Measurements from ENCODE around the gene PDZK1. TPM values are rescaled to one million over a fixed set of nuclear protein-coding genes. Genes with fewer than 3 reads are reported as not detected.
A peak's percentile ranks its signal among the peaks of the same experiment; 100 is the strongest.

Gene PDZK1
- 0.64 TPM for polyA plus RNA-seq (2012; ENCODE audit: low read depth, missing spikeins)

DNA sequence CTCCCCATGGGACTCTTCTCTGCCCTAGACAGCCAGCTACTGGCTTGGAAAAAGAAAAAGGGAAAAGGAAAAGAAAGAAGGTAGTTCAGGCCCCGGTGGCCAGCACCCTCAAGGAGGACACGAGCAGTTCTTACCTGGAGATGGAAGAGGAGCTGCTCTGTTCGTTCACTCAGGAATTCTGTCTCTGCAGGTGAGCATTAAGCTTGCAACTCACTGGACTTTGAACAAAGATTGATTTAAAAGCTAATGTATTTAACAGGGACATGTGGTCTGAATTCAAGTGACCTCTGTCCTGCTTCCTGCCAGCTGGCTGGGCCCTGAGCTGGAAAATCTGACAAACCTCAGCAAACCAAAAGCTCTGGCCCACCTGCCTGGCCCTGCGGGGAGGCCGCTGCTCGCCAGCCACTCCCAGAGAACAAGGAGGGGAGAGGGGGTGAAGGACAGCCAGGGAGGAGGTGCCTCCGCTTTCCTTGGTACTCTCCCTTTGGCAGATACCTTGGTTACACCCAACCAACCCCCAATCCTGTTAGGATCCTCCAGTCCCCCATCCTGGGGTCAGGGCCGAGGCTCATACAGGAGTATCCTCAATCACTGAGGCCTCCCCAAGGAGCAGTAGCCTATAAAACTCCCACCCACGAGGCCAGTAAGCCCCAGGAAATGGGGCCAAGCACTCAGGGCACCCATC is at the start of gene PDZK1:
PDZK1 (minus strand) TSS at position 186 of the 685 bp plus-strand sequence. CDS start 19,347 bp downstream, outside the sequence.
- no peak for TF ChIP-seq SPI1 (IDR thresholded peaks at IDR 0.05; ENCODE audit: low read depth, low read length)
- TF ChIP-seq POLR2A (IDR thresholded peaks at IDR 0.05; ENCODE audit: low read depth, low read length): no peak
- no peak for TF ChIP-seq POU2F2 (IDR thresholded peaks at IDR 0.05; ENCODE audit: low read depth, low read length)
- TF ChIP-seq PAX5 (IDR thresholded peaks at IDR 0.05; ENCODE audit: insufficient read depth, low read length, severe bottlenecking): no peak
- no peak for TF ChIP-seq POLR2AphosphoS5 (IDR thresholded peaks at IDR 0.05; ENCODE audit: low read depth, low read length)
- no peak for TF ChIP-seq TAF1 (IDR thresholded peaks at IDR 0.05; ENCODE audit: low read depth, low read length)
- FAIRE-seq (no peak), DNase-seq (ENCODE audit: insufficient read length, low spot score) (no peak)

DNA sequence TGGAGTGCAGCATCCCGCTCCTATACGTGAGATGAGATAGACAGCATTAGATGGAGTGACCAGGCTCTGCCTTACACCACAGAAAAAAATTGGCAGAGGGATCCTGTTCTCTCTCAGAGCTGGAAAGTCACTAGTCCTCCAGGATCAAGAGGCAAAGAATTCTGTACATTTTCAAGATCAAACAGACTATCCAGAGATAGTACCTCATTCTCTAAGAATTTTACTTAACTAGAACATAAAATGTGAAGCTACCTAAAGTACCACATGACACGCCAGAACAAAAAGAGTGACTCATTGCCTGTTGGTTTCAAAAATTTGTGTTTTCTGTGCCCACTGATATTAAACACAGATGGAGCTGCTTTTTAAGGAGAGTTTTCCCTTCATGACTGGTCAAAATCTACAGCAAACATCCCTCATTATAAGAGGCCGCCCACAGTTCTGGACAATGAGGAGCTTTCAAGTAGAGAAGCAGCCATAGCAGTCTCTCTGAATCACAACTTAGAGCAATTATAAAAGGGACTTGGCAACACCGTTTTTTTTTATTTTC is 44.4 kb upstream of the PDZK1 start:
- FAIRE-seq (peak; percentile 55), DNase-seq (ENCODE audit: insufficient read length, low spot score) (no peak)
- no peak for TF ChIP-seq POLR2AphosphoS5 (IDR thresholded peaks at IDR 0.05; ENCODE audit: low read depth, low read length)
- TF ChIP-seq PAX5 (IDR thresholded peaks at IDR 0.05; ENCODE audit: insufficient read depth, low read length, severe bottlenecking): no peak
- TF ChIP-seq POU2F2 (IDR thresholded peaks at IDR 0.05; ENCODE audit: low read depth, low read length): no peak
- no peak for TF ChIP-seq SPI1 (IDR thresholded peaks at IDR 0.05; ENCODE audit: low read depth, low read length)

- no peak for DNase-seq (ENCODE audit: insufficient read length, low spot score)
- no peak for TF ChIP-seq TAF1 (IDR thresholded peaks at IDR 0.05; ENCODE audit: low read depth, low read length)
- no peak for TF ChIP-seq SPI1 (IDR thresholded peaks at IDR 0.05; ENCODE audit: low read depth, low read length)
- TF ChIP-seq POLR2AphosphoS5 (IDR thresholded peaks at IDR 0.05; ENCODE audit: low read depth, low read length): no peak
- no peak for TF ChIP-seq PAX5 (IDR thresholded peaks at IDR 0.05; ENCODE audit: insufficient read depth, low read length, severe bottlenecking)
- TF ChIP-seq POLR2A (IDR thresholded peaks at IDR 0.05; ENCODE audit: low read depth, low read length): no peak
- TF ChIP-seq POU2F2 (IDR thresholded peaks at IDR 0.05; ENCODE audit: low read depth, low read length): no peak
- FAIRE-seq: no peak
These were observed 43.3 kb upstream of the PDZK1 start for GRCh38 chr1:145750426-145750825.

DNA sequence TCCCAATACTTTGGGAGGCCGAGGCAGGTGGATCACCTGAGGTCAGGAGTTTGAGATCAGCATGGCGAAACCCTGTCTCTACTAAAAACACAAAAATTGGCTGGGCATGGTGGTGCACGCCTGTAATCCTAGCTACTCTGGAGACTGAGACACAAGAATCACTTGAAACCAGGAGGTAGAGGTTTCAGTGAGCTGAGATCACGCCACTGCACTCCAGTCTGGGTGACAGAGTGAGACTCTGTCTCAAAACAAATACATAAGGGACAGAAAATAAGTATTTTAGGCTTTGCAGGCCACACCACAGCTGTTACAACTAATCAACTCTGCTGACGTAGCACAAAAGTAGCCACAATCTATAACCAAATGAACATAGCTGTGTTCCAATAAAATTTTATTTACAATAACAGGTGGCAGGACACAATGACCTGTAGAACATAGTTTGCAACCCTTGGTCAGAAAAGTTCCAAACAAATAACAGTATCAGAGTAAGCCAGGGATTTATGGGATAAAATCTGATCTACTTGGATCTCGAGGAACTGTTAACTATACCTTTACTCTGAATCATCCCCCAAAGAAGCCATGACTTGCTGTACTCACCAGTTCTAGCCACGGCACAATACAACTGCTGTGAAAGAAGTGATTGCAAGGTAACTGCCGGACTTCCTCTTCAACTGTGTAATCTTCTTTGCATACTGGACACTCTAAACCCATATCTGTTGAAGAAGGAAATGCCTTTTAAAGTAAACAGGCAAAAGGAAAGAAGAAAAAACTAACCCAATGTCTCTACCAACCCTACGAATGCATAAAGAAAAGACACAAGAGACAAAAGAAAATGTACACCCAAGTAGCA is 40.5 kb upstream of the PDZK1 start:
- TF ChIP-seq POU2F2 (IDR thresholded peaks at IDR 0.05; ENCODE audit: low read depth, low read length): no peak
- no peak for TF ChIP-seq TAF1 (IDR thresholded peaks at IDR 0.05; ENCODE audit: low read depth, low read length)
- TF ChIP-seq PAX5 (IDR thresholded peaks at IDR 0.05; ENCODE audit: insufficient read depth, low read length, severe bottlenecking): no peak
- no peak for TF ChIP-seq SPI1 (IDR thresholded peaks at IDR 0.05; ENCODE audit: low read depth, low read length)
- TF ChIP-seq POLR2AphosphoS5 (IDR thresholded peaks at IDR 0.05; ENCODE audit: low read depth, low read length): no peak
- no peak for TF ChIP-seq POLR2A (IDR thresholded peaks at IDR 0.05; ENCODE audit: low read depth, low read length)
- FAIRE-seq (no peak), DNase-seq (ENCODE audit: insufficient read length, low spot score) (no peak)

DNA sequence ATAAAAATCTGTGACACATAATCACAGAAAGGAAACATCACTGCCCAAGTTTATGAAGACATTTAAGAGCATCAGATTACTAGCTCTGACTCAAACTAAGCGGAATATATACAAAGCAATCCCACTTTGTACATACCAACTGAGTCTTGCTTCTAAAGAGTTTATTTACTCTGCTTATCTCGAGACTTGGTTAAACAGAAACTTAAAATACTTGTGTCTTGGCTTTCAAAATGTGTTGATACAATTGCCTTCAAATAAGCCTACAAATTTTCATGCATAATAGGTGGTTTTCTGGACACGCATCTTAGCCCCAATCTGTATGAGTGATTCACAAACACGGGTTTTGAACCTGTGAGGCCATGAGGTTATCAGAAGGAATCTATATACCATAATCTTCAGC is 33.1 kb upstream of the PDZK1 start:
- FAIRE-seq (no peak), DNase-seq (ENCODE audit: insufficient read length, low spot score) (no peak)
- TF ChIP-seq TAF1 (IDR thresholded peaks at IDR 0.05; ENCODE audit: low read depth, low read length) (no peak), POU2F2 (IDR thresholded peaks at IDR 0.05; ENCODE audit: low read depth, low read length) (no peak), POLR2A (IDR thresholded peaks at IDR 0.05; ENCODE audit: low read depth, low read length) (no peak), POLR2AphosphoS5 (IDR thresholded peaks at IDR 0.05; ENCODE audit: low read depth, low read length) (no peak)

DNA sequence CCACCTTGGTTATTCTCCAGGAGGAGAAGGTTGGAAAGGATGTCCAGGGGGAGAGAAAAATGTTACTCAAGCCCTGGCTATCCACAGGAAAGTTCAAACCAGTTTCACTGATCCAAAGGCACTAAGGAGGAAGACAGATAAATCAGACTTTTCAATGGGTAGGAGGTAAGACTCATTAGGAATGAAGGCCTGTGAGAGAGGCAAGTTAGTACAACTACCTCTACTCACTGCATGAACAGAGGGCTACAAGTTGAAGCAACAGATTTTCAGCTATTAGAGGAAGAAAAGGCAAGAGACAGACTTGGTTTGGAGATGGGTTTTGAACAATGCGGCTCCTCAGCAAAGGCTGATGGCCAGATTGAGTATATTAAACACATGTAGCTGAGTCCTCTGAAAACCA is 29.0 kb upstream of the PDZK1 start:
- DNase-seq (ENCODE audit: insufficient read length, low spot score) (no peak), FAIRE-seq (no peak)
- no peak for TF ChIP-seq PAX5 (IDR thresholded peaks at IDR 0.05; ENCODE audit: insufficient read depth, low read length, severe bottlenecking)
- TF ChIP-seq POU2F2 (IDR thresholded peaks at IDR 0.05; ENCODE audit: low read depth, low read length): no peak
- no peak for TF ChIP-seq POLR2A (IDR thresholded peaks at IDR 0.05; ENCODE audit: low read depth, low read length)
- no peak for TF ChIP-seq POLR2AphosphoS5 (IDR thresholded peaks at IDR 0.05; ENCODE audit: low read depth, low read length)
- no peak for TF ChIP-seq SPI1 (IDR thresholded peaks at IDR 0.05; ENCODE audit: low read depth, low read length)
- no peak for TF ChIP-seq TAF1 (IDR thresholded peaks at IDR 0.05; ENCODE audit: low read depth, low read length)

DNA sequence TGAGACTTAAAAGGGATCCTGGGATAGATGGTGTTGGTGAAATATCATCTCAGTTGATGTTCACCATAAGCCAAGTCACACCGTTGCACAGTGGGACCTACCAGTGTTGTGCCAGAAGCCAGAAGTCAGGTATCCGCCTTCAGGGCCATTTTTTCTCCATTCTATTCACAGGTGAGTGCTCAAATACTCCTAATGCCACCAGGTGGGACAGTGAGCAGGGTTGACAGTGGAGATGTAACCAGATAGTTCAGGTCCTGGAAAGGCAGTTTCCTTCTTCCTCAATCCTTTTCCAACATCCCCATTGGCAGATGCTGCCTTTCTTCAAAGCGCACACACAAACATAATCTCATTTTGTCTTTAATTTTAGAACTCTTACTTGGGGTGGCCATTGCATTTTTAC is 23.7 kb upstream of the PDZK1 start:
- FAIRE-seq (no peak), DNase-seq (ENCODE audit: insufficient read length, low spot score) (no peak)
- TF ChIP-seq SPI1 (IDR thresholded peaks at IDR 0.05; ENCODE audit: low read depth, low read length) (no peak), PAX5 (IDR thresholded peaks at IDR 0.05; ENCODE audit: insufficient read depth, low read length, severe bottlenecking) (no peak), POU2F2 (IDR thresholded peaks at IDR 0.05; ENCODE audit: low read depth, low read length) (no peak), TAF1 (IDR thresholded peaks at IDR 0.05; ENCODE audit: low read depth, low read length) (no peak), POLR2A (IDR thresholded peaks at IDR 0.05; ENCODE audit: low read depth, low read length) (no peak), POLR2AphosphoS5 (IDR thresholded peaks at IDR 0.05; ENCODE audit: low read depth, low read length) (no peak)

- FAIRE-seq (no peak), DNase-seq (ENCODE audit: insufficient read length, low spot score) (no peak)
- no peak for TF ChIP-seq POLR2AphosphoS5 (IDR thresholded peaks at IDR 0.05; ENCODE audit: low read depth, low read length)
- TF ChIP-seq SPI1 (IDR thresholded peaks at IDR 0.05; ENCODE audit: low read depth, low read length): no peak
- TF ChIP-seq POLR2A (IDR thresholded peaks at IDR 0.05; ENCODE audit: low read depth, low read length): no peak
These were observed 23.3 kb upstream of the PDZK1 start for GRCh38 chr1:145730467-145730866.

GRCh38 chr1:145729666-145730436 is 22.7 kb upstream of the PDZK1 start:
- TF ChIP-seq SPI1 (IDR thresholded peaks at IDR 0.05; ENCODE audit: low read depth, low read length) (no peak), TAF1 (IDR thresholded peaks at IDR 0.05; ENCODE audit: low read depth, low read length) (no peak), POLR2A (IDR thresholded peaks at IDR 0.05; ENCODE audit: low read depth, low read length) (no peak), PAX5 (IDR thresholded peaks at IDR 0.05; ENCODE audit: insufficient read depth, low read length, severe bottlenecking) (no peak), POLR2AphosphoS5 (IDR thresholded peaks at IDR 0.05; ENCODE audit: low read depth, low read length) (no peak), POU2F2 (IDR thresholded peaks at IDR 0.05; ENCODE audit: low read depth, low read length) (no peak)
- FAIRE-seq (no peak), DNase-seq (ENCODE audit: insufficient read length, low spot score) (no peak)

Measured in GM12891 (cell line).